HG03342 (cell line): ENCODE measurements around the gene DOHH.

Experiments
- ATAC-seq: cut with Tn5 transposase; IDR thresholded peaks from one replicate; pipeline ENCODE4 v1.9.1; 2021; ENCODE audit warnings: mild to moderate bottlenecking, moderate library complexity; ENCODE audit not compliant: unreplicated experiment

The DOHH gene, protein sequence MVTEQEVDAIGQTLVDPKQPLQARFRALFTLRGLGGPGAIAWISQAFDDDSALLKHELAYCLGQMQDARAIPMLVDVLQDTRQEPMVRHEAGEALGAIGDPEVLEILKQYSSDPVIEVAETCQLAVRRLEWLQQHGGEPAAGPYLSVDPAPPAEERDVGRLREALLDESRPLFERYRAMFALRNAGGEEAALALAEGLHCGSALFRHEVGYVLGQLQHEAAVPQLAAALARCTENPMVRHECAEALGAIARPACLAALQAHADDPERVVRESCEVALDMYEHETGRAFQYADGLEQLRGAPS

DNA sequence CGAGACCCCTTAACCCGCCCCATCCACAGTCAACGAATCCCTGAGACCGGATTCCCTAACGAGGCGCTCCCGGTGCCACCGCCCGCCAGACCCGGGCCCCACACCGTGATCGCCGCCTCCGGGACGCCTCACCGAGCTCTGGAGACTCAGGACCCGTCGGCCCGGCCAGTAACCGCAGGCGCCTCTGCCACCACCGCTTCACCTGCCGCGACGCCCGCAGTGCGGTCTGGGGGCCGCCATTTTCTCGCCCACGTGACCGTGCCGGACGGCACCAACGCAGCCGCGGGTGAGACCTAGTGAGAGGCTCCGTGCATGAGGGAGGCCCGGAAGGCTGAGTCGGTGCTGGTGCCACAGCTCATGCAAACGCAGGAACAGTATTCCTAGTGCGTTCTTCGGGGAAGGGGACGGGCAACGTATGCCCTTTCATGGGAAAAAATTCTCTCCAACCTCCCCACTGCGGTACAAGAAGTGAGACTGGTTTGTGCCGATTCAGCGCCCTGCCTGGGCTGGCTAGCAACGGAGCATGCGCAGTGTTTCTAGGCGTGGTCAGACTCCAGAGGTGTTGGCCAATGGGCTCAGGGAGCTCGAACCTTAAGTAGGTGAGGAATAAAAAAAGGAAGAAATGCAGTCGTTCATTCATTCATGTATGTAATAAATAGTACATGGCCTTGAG is at the start of gene DOHH:
DOHH (minus strand) TSS at position 246 of the 673 bp plus-strand sequence. CDS start 3,860 bp downstream, outside the sequence.
- peak; percentile 74 for ATAC-seq

DNA sequence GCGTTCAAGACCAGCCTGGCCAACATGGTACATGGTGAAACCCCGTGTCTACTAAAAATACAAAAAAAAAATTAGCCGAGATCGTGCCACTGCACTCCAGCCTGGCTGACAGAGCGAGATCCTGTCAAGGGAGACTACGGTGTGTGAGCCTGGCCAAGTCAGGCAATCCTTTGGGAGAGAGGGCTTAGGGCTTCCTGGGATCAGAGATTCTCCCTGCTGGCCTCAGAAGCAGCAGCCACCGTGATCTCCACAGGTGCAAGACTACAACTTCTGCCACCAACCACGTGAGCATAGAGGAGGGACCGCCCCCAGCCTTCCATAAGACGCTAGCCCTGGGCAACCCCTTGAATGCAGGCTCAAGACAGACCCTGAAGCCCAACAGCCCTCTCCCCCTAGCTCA is 49.3 kb upstream of the DOHH start:
- ATAC-seq, result no peak

- ATAC-seq, result no peak
Measured at GRCh38 chr19:3548606-3549005, 48.1 kb upstream of the DOHH start.

DNA sequence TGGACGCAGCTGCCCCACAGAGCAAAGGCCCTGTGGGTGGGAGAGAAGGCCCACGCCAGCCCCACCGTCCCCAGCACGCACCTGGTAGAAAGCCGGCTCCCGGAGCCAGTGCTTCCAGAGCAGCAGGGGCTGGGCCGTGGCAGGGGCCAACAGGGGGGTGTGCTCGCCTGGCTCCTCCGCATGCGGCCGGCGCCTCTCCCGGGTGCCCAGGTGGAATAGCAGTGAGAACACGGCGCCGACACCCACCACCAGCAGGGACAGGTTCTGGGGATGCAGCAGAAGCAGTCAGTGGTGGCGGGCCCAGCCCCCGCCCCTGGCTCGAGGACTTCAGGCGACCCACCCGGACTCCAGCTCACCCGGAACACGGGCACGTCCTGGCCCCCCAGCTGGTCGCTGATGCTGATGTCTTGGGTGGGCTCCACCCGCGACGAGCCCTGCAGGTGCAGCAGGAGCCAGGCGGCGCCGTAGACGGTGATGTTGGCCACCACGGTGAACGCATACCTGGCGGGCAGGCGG is 47.4 kb upstream of the DOHH start:
- ATAC-seq, result no peak

- ATAC-seq, result no peak
Measured at GRCh38 chr19:3547301-3547731, 46.8 kb upstream of the DOHH start.

- no peak for ATAC-seq
Measured at GRCh38 chr19:3546119-3546518, 45.6 kb upstream of the DOHH start.

GRCh38 chr19:3545669-3546034 is 45.2 kb upstream of the DOHH start:
- ATAC-seq, result no peak

DNA sequence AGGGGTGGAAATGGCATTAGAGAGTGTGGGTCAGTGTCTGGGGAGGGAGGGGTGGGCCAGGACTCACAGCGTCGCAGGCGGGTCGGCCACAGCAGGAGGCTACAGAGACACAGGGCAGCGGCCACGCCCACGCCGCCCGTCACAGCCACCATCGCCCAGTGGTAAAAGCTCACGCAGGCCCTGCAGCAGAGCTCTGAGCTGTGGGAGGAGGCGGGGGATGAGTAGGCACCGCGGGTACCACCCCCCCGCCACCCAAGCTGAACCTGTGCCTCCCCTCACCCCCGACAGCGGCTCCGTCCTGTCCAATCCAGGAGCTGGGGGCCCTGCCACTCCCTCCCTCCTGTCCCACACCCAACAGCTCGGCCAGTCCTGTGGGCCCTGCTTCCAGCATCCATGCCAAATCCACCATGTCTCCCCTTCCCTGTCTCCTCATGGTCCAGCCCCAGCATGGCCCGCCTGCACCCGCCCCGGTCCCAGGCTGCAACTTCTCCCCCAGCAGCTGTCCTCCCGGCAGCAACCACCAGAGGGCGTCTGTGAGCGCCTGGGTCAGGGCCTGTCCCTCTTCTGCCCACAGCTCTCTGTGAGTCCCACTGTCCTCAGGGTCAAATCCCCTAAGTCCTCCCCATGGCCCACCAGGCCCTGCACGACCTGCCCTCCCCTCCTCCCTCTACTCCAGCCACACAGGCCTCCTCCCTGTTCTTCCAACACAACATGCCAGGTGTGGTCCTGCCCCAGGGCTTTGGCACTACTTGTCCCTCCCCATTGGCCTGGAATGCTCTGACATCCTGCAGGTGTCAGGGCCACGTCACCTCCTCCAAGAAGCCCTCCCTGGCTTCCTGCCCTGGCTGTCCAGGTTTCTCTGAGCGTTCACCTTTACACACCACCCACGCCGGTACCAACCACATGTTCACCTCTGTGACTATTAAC is 44.5 kb upstream of the DOHH start:
- ATAC-seq, result no peak

GRCh38 chr19:3544058-3544376 is 43.5 kb upstream of the DOHH start:
- ATAC-seq, result no peak

- no peak for ATAC-seq
Measured at GRCh38 chr19:3543150-3544057, 42.9 kb upstream of the DOHH start.

- no peak for ATAC-seq
Measured at GRCh38 chr19:3539756-3540118, 39.3 kb upstream of the DOHH start.

GRCh38 chr19:3538965-3539755 is 38.7 kb upstream of the DOHH start, which contains the start of gene TEKTIP1:
TEKTIP1 (plus strand) TSS chr19:3539174; CDS start chr19:3539178, 4 bp downstream.
- ATAC-seq, result no peak

DNA sequence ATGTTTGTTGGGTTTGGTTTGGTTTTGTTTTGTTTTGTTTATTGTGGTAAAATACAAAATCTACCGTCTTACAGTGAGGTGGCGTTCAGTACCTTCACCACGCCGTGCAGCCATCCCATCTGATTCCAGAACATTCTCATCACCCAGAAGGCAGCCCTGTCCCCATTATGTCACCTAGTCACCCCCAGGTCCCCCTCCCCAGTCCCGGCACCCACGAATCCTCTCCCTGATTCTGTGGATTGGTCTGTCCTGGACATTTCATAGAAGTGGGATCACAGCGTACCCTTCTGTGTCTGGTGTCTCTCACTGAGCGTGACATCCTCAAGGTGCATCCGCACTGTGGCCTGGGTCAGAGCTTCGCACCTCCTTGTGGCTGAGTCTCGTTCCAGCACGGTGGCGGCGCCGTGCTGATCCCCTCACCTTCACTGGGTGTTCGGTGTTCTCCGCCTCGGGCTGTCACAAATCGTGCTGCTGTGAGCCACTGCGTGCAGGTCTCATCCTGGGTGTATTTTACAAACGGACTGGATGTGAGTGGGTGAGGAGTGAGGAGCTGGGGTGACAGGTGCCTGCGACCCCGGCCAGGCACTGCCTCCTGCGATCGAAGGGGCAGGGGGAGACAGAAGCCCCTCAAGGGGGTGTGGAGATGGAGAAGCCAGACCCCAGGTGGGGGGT is 37.9 kb upstream of the DOHH start:
- no peak for ATAC-seq

GRCh38 chr19:3537438-3538240 is 37.2 kb upstream of the DOHH start:
- no peak for ATAC-seq

GRCh38 chr19:3537101-3537437 is 36.6 kb upstream of the DOHH start:
- no peak for ATAC-seq

DNA sequence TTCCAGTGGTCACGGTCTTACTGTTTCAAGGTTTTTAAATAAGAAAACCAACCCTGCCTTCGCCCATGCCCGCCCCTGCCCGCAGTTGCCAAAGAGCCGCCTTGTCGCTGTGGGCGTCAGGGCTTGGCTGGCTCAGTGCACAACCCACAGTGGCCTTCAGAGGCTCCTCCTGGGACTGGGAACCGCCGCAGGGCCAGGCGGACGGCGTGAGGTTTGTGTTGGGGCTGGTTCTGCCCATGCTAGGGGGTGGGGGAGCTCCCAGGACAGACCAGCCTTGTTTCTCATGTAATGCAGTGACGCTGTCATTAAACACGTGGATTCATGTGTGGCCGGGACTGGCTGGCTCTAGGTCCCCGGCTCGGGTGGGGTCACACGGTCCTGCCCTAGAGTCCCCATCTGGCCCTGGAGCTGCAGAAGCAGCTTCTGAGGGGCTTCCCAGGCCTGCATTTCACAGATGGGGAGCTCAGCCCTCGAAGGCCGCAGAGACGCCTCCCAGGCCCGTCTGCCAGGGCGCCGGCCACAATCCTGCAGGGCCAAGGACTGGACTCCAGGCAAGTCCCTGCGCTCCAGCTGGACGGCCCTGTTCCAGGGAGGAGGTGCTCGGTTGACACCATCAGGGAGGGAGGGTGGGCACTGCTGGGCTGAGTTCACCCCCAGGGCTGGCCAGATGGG is 36.1 kb upstream of the DOHH start:
- no peak for ATAC-seq

DNA sequence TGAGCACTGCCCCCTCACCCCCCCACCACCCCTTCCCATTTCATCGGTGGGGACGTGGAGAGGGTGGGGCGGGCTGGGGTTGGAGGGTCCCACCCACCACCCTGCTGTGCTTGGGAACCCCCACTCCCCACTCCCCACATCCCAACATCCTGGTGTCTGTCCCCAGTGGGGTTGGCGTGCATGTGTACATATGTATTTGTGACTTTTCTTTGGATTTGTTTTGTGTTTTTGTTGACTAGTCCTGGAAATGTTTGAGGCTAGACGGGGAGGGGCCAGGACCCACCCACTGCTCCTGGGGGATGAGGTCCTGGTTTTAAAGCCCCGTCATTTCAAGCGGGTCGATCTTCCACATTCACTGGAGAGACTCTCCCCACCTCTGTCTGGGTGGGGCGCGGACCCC is 35.5 kb upstream of the DOHH start:
- no peak for ATAC-seq

DNA sequence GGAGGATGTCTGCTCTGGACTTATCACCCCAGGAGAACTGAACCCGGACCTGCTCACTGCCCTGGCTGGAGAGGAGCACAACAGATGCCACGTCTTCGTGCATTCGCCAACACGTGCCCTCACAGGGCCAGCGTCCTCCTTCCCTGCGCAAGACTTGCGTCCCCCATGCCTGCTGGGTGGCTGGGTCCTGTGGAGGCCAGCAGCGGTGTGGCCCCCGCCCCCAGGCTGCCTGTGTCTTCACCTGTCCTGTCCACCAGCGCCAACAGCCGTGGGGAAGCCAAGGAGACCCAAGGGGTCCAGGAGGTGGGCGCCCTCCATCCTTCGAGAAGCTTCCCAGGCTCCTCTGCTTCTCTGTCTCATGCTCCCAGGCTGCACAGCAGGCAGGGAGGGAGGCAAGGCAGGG is 35.1 kb upstream of the DOHH start:
- no peak for ATAC-seq
